ENCODE data around the gene GCFC2.

- no peak for TF ChIP-seq CTCF (IDR thresholded peaks at IDR 0.05)
- TF ChIP-seq POLR2AphosphoS5 (IDR thresholded peaks at IDR 0.05) = no peak
- TF ChIP-seq POLR2A (IDR thresholded peaks at IDR 0.05) = no peak
Observed at GRCh38 chr2:75654012-75654411, 56.7 kb downstream of the GCFC2 start.

All from gastroesophageal sphincter (tissue), 3 donors.